ENCODE measurements around the gene PPP2R2C. TPM values are rescaled to one million over a fixed set of nuclear protein-coding genes. Genes with fewer than 3 reads are reported as not detected.

PPP2R2C gene
- total RNA-seq, 1 experiment from 2014 or later = not detected

GRCh38 chr4:6348408-6348807, 124.0 kb downstream of the PPP2R2C start:
- ChIA-PET CTCF (no interaction called here), POLR2A (ENCODE audit: low non-redundant PET) (no interaction called here)
- no peak for TF ChIP-seq CTCF (conservative IDR thresholded peaks at IDR 0.05; ENCODE audit: low read depth, low read length)
- TF ChIP-seq EZH2 (IDR thresholded peaks at IDR 0.05; ENCODE audit: borderline replicate concordance, low read depth, low read length, poor library complexity, severe bottlenecking) = no peak
- peaks cover 7% of the 10 kb centered on the region for H3K27me3 ChIP-seq (replicated peaks; ENCODE audit: insufficient read depth, low read depth, low read length, poor library complexity)
- no peak overlapping the region for H3K27ac ChIP-seq (ENCODE audit: low read depth, low read length, poor library complexity, severe bottlenecking)
- no peaks in the 10 kb centered on the region for H3K9me3 ChIP-seq (ENCODE audit: low read depth, low read length, poor library complexity, severe bottlenecking)
- H3K36me3 ChIP-seq (ENCODE audit: insufficient read depth, low read length, poor library complexity, severe bottlenecking) = no peaks in the 10 kb centered on the region
- BruUV-seq (replicated peaks) = no TSS peak
- DNase-seq (ENCODE audit: low spot score) = no peak
- no peak overlapping the region for H3K4me3 ChIP-seq (ENCODE audit: low read depth, low read length, poor library complexity, severe bottlenecking)
- intact Hi-C loops (cut with micrococcal nuclease; ENCODE audit: unreplicated experiment) = no loop called here
- H3K4me1 ChIP-seq (ENCODE audit: insufficient read depth, low read length, poor library complexity, severe bottlenecking) = peaks cover 8% of the 10 kb centered on the region

DNA sequence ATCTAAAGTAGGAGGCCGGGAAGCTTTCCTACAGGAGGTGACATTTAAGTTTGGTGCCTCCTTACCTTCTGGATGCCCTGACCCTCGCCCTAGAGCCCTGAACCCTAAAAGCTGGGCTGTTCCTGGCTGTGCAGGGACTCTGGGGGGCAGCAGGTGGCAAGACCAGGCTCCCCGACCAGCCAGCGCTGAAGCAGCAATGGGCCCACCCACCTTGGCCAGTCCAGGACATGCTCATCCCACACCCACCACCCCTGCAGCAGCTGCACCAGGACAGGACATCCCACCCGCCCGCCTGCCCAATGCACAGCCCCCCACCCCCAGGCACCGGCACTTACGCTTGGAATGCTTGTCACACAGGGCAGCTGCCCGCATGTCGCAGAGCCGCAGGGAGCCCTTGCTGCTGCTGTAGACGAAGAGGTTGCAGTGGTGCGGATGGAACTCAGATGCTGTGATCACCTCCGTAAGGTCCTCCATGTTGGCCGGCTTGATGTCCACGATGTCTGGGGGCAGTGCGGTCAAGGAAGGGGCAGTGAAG, 124.8 kb downstream of the PPP2R2C start:
- peaks cover 12% of the 10 kb centered on the region for H3K27me3 ChIP-seq (replicated peaks; ENCODE audit: insufficient read depth, low read depth, low read length, poor library complexity)
- CTCF ChIA-PET = no interaction called here
- no peaks in the 10 kb centered on the region for H3K9me3 ChIP-seq (ENCODE audit: low read depth, low read length, poor library complexity, severe bottlenecking)
- no peak overlapping the region for H3K27ac ChIP-seq (ENCODE audit: low read depth, low read length, poor library complexity, severe bottlenecking)
- peaks cover 8% of the 10 kb centered on the region for H3K4me1 ChIP-seq (ENCODE audit: insufficient read depth, low read length, poor library complexity, severe bottlenecking)
- POLR2A ChIA-PET (ENCODE audit: low non-redundant PET) = no interaction called here
- TF ChIP-seq CTCF (conservative IDR thresholded peaks at IDR 0.05; ENCODE audit: low read depth, low read length) = no peak
- TF ChIP-seq EZH2 (IDR thresholded peaks at IDR 0.05; ENCODE audit: borderline replicate concordance, low read depth, low read length, poor library complexity, severe bottlenecking) = no peak
- H3K36me3 ChIP-seq (ENCODE audit: insufficient read depth, low read length, poor library complexity, severe bottlenecking) = no peaks in the 10 kb centered on the region
- H3K4me3 ChIP-seq (ENCODE audit: low read depth, low read length, poor library complexity, severe bottlenecking) = no peak overlapping the region
- intact Hi-C loops (cut with micrococcal nuclease; ENCODE audit: unreplicated experiment) = no loop called here
- no peak for DNase-seq (ENCODE audit: low spot score)
- BruUV-seq (replicated peaks) = no TSS peak

DNA sequence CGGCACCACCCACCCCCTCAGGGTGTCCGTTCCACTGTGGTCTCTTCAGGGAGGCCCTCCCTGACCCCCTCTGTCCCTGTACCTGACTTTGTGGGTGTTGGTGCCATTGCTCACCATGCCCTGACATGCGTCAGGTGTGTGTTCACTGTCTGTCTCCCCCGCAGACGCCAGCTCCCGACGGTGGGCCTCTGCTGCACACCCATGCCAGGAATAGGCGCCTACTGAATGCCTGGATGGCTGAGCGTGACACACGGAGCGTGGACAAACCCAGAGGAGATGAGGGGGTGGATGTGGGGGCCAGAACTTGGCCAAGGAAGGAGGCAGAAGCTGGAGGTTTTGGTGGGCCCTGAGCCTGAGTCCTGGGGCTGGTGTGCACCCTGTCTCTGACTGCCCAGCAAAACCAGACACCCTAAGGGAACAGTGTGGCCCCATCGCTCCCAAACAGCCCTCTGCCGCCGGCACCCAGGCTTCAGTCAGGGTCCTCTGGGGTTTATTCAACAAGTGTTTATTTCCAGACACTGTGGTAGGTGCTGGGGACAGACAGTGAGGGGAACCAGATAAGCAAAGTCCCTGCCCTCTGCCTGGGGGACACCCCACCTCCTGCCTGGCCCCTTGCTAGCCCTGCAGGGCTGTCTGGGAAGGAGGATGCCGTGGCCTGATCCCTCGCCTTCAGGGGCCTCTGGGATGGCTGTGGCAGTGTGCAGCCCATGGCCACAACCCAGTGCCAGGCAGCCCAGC, 125.9 kb downstream of the PPP2R2C start:
- peaks cover 18% of the 10 kb centered on the region for H3K27me3 ChIP-seq (replicated peaks; ENCODE audit: insufficient read depth, low read depth, low read length, poor library complexity)
- H3K4me3 ChIP-seq (ENCODE audit: low read depth, low read length, poor library complexity, severe bottlenecking) = no peak overlapping the region
- POLR2A ChIA-PET (ENCODE audit: low non-redundant PET) = no interaction called here
- H3K9me3 ChIP-seq (ENCODE audit: low read depth, low read length, poor library complexity, severe bottlenecking) = no peaks in the 10 kb centered on the region
- H3K36me3 ChIP-seq (ENCODE audit: insufficient read depth, low read length, poor library complexity, severe bottlenecking) = no peaks in the 10 kb centered on the region
- no peak for DNase-seq (ENCODE audit: low spot score)
- BruUV-seq (replicated peaks) = no TSS peak
- TF ChIP-seq EZH2 (IDR thresholded peaks at IDR 0.05; ENCODE audit: borderline replicate concordance, low read depth, low read length, poor library complexity, severe bottlenecking) = no peak
- TF ChIP-seq CTCF (conservative IDR thresholded peaks at IDR 0.05; ENCODE audit: low read depth, low read length) = no peak
- intact Hi-C loops (cut with micrococcal nuclease; ENCODE audit: unreplicated experiment) = no loop called here
- H3K27ac ChIP-seq (ENCODE audit: low read depth, low read length, poor library complexity, severe bottlenecking) = no peak overlapping the region
- no peaks in the 10 kb centered on the region for H3K4me1 ChIP-seq (ENCODE audit: insufficient read depth, low read length, poor library complexity, severe bottlenecking)
- CTCF ChIA-PET = no interaction called here
